Heart left ventricle (tissue), 13 donors: ENCODE data around the gene SEPTIN11.

Experiments
- CTCF ChIP-seq, 12 donors: fragments of 200-600 bp; sonication (generic) in 4 of 12; IDR thresholded peaks; one replicate each; pipeline versions ENCODE4 v1.5.0 to v1.8.0; 2018 to 2022; ENCODE audit warnings: antibody characterized with exemption in 12 of 12, mild to moderate bottlenecking in 5 of 12
- POLR2A ChIP-seq, 2 donors: fragments of 450-650 bp; IDR thresholded peaks; one replicate each; pipeline ENCODE4 v1.6.1; 2017; ENCODE audit warnings: antibody characterized with exemption in 2 of 2, mild to moderate bottlenecking in 2 of 2, moderate library complexity in 2 of 2
- donor health status: ischemic (EF 13 %, LVEDD 7.1; RV severe dilation, severe dysfunction).
- donor health status: DM: no; HTN: yes; CAD: no.
- donor health status: DM: no; HTN: no; CAD: no.
- donor health status: ischemic (EF 25% LVEDD 6.9; RV normal size, moderate dysfunction).
- donor health status: ischemic (EF 25% LVEDD 5.7; RV mildly dilated, moderate dysfunction).
- donor health status: ischemic (EF 35%, LVEDD 5.7; RV mildly dilated, moderate dysfunction).
- donor health status: nonischemic (EF 11% LVEDD 7.7; RV severe dilation, severe dysfunction).
- donor health status: DM: yes; HTN: yes; CAD: no.
- donor health status: PGD.
- donor health status: ischemic (EF 29% LVEDD 5.4; RV normal size, mild dysfunction).
- donor health status: nonischemic (EF 23%, LVEDD 6.1; RV moderate dilation, normal function).

GRCh38 chr4:76964769-76965168 lies 15.2 kb downstream of the SEPTIN11 start:
- TF ChIP-seq CTCF (IDR thresholded peaks at IDR 0.05) (no peak), POLR2A (IDR thresholded peaks at IDR 0.05) (no peak)
